Measurements from ENCODE around the gene IQCH.
"Not testable (repeated sequence)": the region's sequence is repeated elsewhere in the genome, so short reads cannot be mapped to it uniquely, and the experiment has no call there.

IQCH gene

DNA sequence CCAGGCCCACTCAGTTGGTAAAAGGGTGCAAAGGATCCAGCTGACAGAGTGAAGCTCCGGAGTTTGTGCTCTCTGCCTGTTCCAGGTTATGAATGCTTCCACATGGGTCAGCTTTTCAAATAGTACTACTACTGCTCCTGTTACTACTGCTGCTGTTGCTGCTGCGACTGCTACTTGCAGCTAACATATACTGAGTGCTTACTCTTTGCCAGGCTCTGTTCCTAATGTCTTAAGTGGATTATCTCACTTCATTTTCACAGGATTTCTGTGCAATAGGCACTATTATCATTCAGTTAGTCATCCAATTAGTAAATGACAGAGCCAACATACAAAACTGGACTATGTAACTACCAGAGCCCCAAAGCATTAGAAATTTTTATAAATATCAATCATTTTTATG, 106.5 kb downstream of the IQCH start:
- no peak for DNase-seq

DNA sequence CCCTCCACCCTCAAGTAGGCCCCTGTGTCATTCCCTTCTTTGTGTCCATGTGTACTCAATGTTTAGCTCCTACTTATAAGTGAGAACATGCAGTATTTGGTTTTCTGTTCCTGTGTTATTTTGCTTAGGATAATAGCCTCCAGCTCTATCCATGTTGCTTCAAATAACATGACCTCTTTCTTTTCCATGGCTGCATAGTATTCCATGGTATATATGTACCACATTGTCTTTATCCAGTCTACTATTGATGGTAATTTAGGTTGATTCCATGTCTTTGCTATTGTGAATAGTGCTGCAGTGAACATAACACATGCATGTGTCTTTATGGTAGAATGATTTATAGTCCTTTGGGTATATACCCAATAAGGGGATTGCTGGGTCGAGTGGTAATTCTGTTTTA, 109.1 kb downstream of the IQCH start:
- DNase-seq, result not testable (repeated sequence)

DNA sequence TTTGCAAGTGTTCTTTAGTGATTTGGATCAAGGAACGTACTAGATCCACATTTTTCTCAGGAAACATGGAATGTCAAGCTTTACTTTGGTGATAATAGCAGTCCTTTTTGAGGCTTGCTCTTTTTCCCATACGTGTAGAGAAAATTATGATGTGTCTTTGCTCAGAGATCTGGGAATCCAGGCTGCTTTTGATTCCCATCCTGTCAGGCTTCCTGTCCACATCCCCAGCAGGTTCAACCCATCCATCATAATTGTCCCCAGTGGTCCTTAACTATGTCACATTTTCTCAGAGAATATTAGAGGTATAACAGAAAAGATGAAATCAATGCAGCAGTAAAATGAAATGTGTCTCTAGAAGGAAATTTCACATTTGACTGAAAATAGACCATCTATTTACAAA, 111.4 kb downstream of the IQCH start:
- no peak for DNase-seq

DNA sequence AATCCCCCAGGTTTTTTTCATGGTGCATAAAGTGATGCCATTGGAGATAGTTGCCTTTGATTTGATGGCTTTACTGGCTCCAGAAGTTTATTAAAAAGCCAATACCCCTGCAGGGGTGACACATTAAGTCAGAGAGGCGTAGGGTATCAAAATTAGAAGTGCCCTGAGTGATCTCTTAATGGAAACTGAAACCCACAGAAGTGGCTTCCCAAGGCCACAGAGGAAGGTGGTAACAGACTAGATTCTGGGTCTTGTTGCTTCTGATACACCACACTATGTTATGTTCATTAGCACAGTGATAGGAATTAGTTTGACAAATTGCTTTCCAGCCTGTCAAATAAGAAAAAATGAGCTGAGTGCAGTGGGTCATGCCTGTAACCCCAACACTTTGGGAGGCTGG, 112.3 kb downstream of the IQCH start:
- DNase-seq, result no peak

DNA sequence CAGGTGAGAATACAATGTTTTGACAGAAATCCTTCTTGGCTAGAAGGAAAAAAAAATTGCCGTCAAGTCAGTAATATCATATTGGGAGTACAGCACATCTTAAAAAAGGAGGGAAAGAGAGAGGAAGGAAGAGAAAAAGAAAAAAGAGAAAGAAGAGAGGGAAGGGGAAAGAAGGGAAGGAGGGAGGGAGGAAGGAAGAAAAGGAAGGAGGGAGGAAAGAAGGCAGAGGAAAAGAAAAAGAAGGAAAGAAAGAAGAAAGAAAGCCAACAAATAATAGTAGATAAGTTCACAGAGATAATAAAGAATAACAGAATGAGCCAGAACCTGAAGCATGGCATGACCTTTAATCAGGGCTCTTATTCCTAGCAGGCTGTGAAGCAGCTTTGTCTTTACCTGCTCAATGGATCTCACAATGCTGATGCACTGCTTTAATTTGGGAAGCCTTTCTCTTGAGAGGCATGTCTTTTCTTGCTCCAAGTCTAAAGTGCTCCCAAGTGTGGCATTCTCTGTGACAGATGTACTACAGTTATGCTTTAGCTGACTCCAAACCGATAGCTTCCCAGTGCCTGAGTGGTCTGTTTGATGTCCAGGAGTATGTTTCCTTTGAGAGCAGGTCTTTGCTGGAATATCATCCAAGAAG, 114.9 kb downstream of the IQCH start:
- DNase-seq, result no peak

DNA sequence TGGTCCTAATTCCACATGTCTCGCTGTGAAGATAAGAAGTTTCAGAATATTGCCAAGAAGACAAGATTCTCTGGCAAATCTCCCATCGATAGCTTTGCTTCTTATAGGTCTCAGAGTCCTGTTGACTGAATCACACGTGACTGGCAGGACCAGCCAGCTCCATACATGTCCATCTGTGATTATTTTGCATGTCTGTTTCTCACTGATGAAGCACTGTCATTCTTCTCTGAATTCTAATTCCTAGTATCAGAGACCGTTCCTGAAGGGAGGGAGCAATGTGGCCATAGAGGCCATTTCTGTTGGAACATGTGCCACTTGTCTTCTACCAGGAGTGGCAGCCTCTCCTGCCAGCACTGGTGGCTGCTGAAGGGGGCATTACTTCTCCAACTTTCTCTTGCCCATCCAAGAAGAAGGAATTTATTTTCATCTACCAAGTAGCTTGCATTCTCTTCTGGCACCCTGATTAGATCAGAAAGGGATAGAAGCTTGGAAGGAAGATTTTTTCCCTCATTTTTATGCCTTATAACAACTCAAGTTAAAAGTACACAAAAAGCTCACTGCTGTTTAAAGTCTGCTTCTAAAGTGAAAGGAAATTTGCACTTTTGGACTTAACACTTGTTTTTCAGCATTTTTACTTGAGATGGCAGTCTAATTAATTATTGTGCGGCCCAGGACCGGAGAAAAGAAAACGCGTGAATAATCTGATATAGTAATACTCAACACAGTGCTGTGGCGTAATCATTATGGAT, 115.8 kb downstream of the IQCH start:
- no peak for DNase-seq

DNA sequence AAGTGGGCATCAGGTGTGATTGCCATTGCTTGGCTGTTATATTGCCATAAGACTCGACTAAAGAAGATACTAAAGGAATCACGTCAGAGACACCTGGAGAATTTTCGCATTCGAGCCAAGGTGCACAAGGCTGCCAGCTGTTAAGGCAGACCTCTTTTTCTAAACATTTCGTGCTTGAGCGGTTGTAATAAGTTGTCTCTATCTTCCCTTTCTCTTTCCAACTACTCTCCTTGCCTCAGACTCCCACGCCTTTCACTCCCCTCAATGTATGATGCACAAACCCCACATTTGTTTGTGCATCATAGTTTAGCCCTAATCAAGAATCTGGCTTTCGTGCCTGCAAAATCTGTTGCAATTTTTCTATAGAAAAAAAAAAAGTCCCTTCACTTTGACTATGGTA, 118.0 kb downstream of the IQCH start:
- no peak for DNase-seq

DNA sequence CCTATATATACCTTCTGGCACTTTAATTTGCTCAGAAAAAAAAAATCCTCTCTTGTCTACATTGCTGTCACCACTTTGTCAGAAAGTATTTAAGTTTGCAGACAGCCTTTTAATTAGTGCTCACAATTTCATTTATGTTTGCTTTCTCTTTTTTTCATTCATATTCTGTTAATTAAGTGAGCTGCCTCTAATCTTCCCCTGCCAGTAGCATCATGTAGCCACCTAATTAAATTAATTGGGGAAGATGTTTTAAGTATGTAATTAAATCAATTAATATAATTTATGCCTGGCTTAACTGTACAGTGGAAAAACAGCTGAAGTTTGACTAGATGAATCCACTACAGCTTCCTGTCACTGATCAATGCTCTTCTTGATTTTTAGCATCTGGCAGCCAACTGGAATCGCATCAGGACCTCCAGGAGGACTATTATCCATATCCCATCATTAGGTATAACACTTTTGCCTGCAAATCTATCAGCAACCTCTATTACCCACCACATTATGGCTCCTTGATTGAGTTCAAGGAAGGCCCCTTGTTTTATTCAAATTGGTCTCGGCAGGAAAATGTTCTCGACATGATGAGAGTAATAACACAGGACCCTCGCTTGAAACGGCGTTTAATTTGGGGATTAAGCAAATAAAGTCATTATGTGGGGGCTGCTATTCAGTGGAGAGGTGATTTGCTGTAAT, 118.5 kb downstream of the IQCH start:
- DNase-seq, result no peak

DNA sequence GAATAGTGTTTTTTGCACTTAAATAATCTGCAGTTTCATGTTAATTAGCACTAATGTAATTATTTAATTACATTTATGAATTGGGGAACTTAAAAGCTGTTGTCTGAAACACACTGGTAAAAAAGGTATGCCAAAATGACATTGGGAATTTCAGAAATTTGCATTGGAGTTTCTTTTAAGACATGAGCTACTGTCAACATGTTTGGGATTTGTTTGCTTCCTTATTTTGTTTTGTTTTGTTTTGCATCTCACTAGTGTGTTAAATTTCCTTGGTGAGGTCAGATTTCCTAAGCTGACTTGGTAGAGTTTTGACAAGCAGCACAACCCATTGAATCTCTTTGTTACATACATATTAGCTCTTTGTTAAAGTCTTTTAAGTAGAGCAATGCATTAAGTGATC, 119.4 kb downstream of the IQCH start:
- DNase-seq, result no peak

DNA sequence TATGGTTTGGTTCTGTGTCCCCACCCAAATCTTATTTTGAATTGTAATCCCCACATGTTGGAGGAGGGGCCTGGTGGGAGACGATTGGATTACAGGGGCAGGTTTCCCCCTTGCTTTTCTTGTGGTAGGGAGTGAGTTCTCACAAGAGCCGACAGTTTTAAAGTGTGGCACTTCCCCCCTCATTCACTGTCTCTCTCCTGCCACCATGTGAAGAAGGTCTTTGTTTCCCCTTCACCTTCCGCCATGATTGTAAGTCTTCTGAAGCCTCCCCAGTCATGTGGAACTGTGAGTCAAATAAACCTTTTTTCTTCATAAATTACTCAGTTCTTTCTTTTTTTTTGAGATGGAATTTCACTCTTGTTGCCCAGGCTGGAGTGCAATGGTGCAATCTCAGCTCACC, 124.9 kb downstream of the IQCH start:
- DNase-seq, result no peak

DNA sequence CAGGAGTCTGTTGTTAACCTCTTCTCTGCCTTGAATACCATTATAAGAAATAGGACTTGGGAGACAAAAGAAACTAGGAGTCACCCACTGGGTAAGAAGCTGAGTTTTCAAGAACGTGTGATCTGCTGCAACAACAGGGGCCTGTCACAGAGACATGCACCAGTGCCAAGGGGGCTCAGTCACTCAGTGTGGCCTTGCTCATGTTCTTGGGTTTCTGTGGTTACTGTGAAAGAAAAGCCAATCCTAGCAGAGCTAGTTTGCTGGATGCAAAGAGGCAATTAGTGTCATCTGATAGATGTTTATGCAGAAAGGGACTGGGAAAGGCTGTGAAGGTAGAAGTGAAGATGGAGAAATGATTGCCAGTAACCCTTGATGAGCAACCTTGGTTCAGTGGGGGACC, 126.3 kb downstream of the IQCH start:
- DNase-seq, result no peak

DNA sequence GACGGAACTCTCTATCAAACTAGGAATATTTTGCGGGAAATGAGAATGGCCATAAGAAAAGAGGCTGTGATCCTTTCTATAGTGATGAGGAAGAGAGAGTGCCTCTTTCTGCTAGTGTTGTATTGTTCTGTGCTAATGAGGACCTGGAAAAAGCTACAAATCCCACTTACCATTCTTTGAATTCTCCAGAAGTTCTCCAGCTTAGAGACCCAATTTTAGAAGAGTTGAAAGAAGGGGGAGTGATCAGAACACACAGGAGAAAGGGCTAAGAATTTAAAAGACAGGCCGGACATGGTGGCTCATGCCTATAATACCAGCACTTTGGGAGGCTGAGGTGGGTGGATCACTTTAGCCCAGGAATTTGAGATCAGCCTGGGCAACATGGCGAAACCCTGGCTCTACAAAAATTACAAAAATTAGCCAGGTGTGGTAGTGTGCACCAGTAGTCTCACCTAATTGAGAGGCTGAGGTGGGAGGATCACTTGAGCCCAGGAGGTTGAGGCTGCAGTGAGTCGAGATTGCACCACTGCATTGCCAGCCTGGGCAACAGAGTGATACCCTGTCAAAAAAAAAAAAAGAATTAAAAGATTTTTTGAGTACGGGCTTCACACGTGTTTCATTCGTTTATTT, 126.9 kb downstream of the IQCH start:
- no peak for DNase-seq

DNA sequence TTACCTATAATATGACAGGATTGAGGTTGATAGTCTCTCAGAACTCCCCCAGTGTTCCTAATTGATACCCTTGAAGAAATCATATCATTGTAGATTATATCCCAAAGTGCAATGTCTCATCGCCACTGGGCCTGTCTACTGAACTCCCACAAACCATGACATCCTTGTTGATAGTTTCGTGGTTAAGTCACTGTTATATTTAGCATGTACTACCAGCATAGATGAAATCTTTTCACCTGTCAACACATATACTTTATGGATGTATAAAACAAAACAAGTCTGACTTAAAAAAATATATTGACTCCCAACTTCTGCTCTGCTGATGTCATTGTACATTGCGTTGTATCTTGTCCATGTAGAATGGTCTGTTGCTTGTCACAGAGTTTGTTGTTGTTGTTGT, 128.1 kb downstream of the IQCH start:
- DNase-seq, result no peak

DNA sequence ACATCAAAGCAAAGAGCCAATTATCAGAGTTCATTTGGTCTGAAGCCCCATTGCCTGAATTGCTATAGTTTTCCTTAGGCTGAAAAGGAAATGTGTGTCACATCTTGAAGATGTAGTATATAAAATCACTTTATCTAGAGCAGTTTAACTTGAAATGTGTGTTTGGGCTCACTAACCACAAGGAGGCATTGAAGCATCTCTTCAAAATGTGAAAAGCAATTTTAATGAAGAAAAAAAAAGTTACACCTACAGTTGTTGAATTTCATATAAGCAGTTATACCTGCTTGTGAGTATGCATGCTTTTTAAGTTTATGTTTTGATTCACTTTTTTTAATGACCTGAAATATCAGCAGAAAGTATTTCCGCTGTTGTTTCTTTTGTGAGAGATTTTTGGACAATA, 129.3 kb downstream of the IQCH start:
- no peak for DNase-seq

DNA sequence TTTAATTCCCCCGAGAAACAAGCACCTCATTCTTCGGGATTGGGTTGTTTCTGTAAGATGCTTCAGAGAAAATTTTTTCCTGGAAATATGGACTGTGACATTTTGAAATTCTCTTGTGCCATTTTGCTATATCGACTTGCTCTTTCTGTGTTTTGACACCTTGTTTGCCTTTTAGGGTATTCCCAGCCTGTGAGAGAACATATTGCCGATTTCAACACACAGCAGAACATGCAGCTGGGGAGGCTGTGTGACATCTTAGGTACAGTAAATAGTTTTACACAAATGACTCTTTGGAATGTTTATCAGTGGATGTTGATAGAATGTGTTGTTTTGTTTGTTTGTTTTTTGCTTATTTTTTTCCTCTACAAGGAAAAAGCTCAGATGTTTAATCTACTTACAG, 130.2 kb downstream of the IQCH start:
- DNase-seq, result no peak

DNA sequence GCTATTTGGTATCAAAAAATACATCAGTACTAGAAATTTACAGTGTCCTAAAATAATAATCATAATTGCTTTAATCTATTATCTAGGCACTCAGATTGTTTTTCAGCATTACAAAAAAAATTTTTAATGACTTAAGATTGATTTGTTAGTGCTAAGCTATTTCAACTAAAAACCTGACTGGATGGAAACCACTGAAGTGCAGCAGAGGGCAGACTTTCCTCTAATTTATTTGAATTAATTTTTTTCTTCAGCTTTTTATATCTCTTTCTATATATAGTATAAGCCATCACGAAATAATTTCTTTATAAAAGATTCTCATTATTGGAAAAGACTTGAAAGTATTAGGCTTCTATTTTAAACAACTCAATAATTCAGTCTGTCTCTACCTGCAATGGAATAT, 131.4 kb downstream of the IQCH start:
- DNase-seq, result no peak

DNA sequence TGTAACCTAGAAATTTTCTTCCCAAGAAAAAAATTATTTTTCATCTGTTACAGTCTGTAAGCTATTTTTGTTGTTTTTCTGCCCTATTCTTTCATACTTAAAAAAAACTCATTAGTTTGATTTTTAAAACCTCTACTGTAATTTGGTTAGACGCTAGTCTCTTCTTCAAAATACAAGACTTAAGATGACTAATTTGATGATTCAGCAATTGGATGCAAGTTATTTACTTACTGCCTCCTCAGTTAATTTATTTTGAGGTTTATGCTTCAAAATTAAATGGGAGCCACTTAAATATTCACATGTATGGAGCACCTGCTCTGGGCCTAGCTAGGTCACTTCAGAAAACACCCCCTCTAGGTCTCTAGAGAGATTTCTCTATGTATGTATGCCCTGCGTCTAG, 132.4 kb downstream of the IQCH start:
- DNase-seq, result no peak

DNA sequence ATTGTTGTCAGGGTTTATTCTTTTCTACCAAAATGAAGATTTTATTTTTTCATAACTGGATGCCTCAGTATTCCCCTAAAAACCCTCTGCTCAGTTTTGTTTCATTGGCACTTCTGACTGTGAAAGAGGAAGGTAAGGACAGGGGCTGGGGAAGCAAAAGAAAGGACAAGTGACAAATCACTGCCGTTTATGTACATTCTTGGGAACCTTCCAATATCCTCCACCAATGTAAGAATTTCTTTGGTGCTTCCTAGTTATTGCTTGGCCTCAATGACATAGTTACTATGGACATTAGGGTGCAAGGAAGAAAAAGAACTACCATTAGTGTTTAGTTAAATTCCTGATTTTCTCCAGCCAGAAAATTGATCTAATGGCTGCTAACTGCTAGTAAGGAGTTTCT, 135.4 kb downstream of the IQCH start:
- DNase-seq, result no peak

DNA sequence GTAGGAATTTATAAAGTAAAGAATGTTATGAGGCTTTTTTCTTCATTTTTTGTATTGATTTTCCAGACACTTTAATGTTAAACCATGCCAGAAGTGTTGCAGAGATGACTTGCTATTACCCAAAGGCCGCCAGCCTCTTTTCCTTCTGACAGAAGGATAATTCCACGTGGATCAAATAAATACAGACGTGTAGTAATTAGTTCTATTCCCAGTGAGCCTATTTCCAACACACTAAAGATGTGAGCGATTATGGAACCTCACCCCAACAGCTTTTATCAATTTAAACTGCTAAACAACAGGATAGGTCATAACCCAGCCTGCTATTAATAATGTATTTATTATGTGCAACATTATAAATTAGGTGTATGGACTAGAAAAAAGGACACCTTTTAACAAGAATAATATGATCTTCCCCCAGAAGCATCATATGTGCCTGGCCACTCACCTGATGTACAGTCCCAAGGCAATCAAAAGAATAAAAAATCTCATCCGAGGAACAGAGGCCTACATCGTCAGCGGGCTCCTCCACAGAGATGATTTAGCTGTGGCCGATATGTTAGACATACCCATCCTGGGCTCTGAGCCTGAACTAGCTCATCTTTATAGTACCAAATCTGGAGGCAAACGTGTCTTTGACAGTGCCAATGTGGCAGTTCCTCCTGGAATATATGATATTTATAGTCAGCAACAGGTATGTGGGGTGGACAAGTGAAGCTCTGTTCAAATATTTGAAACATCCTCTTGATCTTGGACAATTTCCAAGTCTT, 140.5 kb downstream of the IQCH start:
- DNase-seq, result no peak

DNA sequence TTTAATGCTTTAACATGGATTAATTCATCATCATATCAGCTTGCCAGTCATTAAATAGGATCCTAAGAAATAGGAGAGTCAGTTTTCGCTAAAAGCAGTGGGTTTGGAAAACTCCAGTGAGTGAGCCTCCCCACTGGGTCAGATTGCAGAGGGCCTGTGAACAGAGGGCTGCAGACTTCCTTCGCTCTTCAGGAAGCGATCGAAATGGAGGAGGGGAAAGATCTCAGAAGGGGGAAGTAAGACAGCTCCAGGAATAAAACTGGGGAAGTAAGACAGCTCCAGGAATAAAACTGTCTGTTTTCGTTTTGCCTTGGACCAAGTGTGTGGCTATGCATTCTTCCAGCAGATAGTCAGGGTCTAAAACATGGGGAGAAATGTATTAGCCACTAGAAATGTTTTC, 141.5 kb downstream of the IQCH start:
- DNase-seq, result no peak

DNA sequence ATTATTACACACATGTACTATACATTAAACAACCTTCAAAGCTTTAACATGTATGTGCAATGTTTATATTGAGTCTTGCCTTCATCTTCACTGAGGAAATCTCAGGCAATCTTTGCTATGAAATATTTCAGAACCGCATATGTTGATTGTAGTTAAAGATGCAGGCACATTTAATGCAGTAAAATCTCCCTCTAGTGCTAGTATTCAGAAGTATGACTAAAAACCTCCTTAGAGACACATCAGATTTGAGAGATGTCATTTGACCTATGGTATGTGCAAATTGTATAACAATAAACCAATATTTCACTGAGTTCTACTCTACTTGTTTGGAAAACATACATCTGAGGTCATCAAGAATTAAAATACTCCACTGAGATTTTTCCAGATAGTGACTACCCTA, 142.6 kb downstream of the IQCH start:
- no peak for DNase-seq

DNA sequence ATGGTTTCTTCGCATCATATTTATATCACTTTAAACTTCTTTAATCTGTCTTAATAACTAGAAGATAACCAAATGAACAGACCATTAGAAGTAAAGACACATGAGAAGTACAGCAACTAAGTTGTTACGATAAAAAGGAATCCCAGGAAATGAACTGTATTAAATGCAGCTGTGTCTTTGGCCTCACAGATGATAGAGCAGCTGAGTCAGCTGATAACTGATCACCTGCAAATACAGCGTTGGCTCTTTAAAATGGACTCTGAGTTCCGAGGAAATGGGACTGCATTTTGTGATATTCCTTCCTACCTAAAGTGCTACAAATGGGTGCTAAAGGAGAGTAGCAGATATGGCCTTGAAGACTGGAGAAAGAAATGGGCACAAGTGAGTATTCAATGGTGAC, 145.3 kb downstream of the IQCH start:
- no peak for DNase-seq

DNA sequence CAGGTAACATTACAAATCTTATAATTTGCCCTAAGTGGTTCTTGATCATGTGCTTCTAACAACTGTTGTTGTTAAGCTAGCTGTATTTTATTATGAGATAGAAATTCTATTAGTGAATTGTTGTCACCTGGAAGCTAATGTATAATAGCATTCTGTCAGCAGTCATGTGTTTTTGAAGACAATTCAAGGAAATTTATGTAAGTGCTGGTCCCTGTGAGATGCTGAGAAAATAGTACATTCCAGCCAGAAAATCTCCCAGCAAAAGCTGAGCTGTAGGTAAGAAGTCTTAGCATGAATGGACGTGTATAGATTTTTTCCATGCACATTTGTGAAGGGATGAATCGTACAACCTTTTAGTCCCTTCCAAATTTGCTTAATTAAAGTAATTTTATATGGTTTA, 146.3 kb downstream of the IQCH start:
- DNase-seq, result no peak
